D721Med (cell line): ENCODE measurements around the gene GALNT14.

Experiments used
- DNase-seq: peaks from one replicate; pipeline ENCODE4 v3.0.0; 2011; ENCODE audit warnings: low spot score; ENCODE audit not compliant: insufficient read length
- FAIRE-seq: peaks from 2 replicates; lab custom pipeline; 2011; peaks lifted over from hg19 to GRCh38; lab: Jason Lieb, UNC
- TF ChIP-seq, protein P1 (sequence below): IDR thresholded peaks from 2 replicates; pipeline ENCODE4 v1.5.1; 2012; ENCODE audit warnings: mild to moderate bottlenecking, control low read depth; ENCODE audit not compliant: insufficient read depth; ENCODE audit errors: missing control alignments

The GALNT14 gene

DNA sequence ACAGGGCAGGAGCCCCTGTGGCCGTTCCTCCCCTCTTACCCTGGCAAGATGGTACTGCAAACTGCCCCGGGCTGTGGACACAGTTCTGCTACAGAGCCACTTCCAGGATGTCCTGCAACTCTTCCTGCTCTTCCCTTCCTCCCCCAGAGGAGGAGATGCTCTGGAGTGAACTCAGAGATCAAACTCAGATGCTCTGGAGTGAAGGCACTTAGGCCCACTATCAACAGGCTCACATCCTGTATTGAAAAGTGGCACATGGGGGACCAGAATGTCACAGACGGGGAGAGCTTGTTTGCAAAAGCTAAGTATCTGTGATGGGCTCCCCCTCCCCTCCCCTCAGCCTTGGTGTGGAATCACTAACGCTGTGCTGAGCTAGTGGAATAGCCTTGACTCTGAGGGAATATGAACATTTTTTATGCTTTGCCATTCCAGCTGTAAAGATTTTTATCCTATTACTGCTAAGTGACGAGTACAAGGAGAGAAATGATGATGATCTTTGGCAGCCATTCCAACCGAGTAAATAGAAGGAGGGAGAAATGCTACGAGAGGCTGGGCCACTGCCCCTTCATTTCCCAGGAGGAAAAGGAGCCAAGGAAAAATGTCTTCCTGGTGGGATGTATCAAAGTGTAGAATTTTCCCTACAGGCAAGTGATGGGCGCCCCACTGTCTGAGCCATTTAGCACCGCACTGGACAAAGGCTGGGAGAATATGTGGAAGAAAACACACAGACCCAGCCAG, 152.6 kb downstream of the GALNT14 start:
- no peak for DNase-seq
- TF ChIP-seq, protein P1, sequence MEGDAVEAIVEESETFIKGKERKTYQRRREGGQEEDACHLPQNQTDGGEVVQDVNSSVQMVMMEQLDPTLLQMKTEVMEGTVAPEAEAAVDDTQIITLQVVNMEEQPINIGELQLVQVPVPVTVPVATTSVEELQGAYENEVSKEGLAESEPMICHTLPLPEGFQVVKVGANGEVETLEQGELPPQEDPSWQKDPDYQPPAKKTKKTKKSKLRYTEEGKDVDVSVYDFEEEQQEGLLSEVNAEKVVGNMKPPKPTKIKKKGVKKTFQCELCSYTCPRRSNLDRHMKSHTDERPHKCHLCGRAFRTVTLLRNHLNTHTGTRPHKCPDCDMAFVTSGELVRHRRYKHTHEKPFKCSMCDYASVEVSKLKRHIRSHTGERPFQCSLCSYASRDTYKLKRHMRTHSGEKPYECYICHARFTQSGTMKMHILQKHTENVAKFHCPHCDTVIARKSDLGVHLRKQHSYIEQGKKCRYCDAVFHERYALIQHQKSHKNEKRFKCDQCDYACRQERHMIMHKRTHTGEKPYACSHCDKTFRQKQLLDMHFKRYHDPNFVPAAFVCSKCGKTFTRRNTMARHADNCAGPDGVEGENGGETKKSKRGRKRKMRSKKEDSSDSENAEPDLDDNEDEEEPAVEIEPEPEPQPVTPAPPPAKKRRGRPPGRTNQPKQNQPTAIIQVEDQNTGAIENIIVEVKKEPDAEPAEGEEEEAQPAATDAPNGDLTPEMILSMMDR, result no peak
- no peak for FAIRE-seq

DNA sequence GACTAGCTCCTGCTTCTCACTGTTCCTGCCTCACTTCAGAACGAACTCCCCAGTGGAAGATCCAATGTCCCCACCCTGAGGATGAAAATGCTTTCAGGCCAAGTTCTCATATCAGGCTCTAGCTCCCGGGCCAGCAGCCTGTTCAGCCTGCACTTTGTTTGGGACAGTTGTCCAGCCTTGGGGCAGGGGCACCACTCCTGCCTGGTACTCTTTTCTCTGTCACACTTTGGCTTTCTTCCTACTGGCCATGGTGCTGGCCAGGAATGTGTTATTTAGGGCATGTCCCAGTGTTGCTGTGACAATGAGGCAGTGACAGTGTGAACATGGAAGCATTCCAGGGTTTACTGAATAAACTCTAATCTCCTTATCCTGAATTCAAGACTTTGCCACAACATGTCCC, 154.1 kb downstream of the GALNT14 start:
- FAIRE-seq, result no peak
- TF ChIP-seq, protein P1, result no peak
- no peak for DNase-seq

DNA sequence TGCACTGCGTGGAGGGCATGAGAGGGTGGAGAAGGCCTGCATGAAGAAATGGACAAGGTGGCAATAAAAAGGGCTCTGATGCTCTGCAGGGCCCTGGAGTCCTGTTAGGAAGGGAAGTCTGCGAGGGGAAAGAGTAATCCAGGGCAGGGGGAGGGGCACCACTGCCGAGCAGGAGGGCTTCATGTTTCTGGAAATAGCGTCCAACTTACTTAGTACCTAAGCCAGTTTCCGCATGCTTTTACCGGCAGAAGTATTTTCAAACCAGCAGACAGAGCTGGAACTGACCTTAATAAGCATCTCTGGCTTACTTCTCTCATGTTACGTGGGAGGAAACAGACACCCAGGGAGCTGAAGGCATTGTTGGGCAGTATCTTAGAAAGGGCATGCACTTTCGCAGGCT, 156.7 kb downstream of the GALNT14 start:
- TF ChIP-seq, protein P1, result no peak
- FAIRE-seq (no peak), DNase-seq (no peak)

DNA sequence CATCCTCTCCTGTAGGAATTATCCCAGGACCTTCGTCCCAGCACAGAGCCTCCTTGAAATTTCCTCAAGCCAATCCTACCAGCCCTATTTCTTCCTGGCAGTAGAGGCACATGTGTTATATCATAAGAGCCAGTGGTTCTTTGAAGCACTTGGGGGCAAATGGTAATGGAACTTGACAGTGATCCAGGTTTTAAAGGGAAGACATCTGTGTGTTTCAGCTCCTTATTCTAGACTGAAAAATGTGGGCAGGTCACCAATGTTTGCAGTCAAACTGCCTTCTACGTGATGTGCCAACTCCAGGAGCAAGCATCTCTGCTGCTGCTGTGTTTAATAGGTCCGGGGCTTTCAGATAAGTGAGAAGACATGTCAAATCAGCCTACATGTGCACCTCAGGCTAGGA, 157.1 kb downstream of the GALNT14 start:
- FAIRE-seq (no peak), DNase-seq (no peak)
- TF ChIP-seq, protein P1, result no peak

DNA sequence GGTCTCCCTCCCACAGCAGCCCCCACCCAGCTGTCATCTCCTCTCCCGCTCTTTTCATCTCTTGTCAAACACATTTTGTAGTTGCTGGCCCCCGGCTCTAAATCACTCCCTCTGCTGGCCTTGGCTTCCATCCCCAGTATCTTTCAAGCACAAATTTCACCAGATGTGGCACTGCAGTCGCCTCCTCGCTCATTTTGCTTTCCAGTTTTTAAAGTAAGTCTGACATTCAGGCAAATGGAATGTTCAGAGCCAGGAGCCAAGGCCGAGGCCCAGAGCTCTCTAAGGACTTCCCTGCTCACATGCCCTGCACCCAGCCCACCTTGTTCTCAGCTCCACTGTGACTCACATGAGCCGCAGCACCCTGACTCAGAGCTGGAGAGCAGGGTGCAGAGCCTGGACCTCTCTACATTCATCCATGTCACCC, 158.4 kb downstream of the GALNT14 start:
- no peak for DNase-seq
- FAIRE-seq, result no peak
- TF ChIP-seq, protein P1, result peak; percentile 18

DNA sequence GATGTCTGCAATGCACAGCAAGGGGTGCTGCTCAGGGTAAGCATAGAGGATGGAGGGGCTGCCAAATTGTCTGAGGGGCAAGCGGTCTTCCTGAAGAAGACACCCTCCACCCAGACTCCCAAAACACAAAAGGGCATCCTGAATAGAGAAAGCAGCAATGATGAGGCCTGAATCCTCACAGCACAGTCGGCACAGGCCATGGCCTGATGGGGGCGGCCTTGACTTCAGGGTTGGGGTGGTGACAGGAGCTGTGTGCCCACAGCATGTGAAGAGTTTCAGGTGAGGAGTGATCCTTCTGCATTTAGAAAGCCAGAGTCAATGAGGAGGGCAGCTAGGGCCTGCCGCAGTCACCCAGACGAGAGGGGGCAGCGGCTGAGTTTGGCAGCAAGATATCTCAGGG, 159.4 kb downstream of the GALNT14 start:
- TF ChIP-seq, protein P1, result peak; percentile 51
- no peak for FAIRE-seq
- DNase-seq, result no peak

DNA sequence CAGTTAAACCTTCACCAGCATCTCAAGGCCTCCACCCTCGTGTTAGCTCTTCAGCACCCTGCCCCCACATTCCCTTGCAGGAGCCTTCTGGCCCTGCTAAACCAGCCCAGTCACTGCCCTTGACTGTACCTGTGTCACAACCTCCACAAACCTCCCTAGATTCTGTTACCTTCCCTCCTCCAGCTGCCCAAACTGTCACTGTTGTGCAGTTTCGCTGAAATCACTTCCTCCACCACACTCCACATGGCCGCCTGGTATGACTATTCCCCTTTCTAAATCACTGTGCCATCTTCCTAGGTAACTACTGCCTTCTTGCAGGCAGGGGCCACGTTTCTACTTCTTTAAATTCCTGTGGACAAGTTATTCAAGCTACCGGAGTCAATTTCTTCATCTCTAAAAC, 160.2 kb downstream of the GALNT14 start:
- FAIRE-seq, result no peak
- DNase-seq, result no peak
- TF ChIP-seq, protein P1, result no peak
